CD4-positive, alpha-beta T cell treated with Interferon alpha-2 for 1 hour (primary cell): ENCODE results near the gene MRC2.
"Not testable (repeated sequence)": the region's sequence is repeated elsewhere in the genome, so short reads cannot be mapped to it uniquely, and the experiment has no call there.

Experiments used
- DNase-seq, 2 donors: peaks; one replicate each; pipeline ENCODE4 v3.0.0-alpha.2; 2020 to 2022

The MRC2 gene

GRCh38 chr17:62627219-62627903 lies at the start of gene MRC2:
TSS of gene MRC2 (plus strand) at chr17:62627670. CDS start at chr17:62627803, 133 bp downstream.
- peak in 1 of 2 donors; percentile 12 for DNase-seq

DNA sequence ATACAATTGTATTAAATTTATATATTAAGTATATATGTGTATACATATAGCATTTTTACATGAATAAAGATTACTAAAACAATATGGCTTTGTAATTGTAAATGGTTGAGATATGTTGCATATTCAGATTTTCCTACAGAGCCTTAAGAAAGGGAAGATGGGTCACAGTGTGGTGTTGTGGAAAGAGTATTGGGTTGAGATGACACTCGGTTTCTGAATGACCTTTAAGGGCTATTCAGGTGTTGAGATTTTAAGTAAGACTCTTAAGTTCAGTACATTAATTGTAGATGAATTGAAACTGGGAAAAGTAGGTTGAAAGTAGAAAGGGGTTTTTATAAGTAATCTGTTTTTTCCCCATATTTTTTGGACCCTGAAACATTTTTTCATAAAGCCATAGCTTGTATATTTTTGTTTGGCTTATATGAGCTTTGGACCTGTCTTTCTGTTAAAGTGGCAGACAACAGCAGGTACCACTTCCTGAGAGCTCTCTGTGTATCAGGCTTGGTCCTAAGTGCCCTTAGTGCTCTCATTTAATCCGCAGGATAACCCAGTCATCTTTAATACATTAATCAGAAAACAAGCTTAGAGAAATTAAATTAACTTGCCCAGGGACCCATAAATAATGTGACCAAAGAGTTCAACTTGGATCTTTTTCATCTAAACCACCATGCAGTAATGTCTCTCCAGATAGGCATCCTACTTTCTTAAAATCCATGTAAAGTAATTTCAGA lies 48.5 kb upstream of the MRC2 start:
- DNase-seq: no peak

DNA sequence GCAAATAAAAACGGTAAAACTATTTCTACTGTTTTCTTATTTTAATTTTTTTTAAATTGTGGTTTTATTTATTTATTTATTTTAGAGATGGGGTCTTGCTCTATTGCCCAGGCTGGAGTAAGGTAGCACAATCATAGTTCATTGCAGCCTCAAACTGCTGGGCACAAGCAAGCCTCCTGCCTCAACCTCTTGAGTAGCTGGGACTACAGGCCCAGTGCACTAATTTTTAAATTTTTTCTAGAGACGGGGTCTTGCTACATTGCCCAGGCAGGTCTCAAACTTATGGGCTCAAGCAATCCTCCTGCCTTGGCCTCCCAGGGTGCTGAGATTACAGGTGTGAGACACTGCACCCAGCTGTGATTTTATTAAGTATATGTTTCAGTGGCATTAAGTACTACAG lies 46.5 kb upstream of the MRC2 start:
- DNase-seq: no peak

DNA sequence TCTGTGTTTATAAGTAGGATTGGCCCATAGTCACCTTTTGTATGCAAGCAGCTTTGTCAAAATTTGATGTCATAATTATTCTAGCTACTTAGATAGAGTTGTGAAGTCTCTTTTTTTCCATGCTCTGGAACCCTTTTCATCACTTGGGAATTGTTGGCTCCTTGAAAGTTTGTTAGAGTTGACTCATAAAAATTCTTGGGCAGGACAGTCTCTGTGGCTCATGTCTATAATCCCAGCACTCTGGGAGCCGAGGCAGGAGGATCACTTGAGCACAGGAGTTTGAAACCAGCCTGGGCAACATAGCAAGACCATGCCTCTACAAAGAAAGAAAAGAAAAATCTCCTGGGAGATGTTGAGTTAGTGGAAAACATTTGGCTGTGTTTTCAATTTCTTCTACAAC lies 45.7 kb upstream of the MRC2 start:
- no peak for DNase-seq

DNA sequence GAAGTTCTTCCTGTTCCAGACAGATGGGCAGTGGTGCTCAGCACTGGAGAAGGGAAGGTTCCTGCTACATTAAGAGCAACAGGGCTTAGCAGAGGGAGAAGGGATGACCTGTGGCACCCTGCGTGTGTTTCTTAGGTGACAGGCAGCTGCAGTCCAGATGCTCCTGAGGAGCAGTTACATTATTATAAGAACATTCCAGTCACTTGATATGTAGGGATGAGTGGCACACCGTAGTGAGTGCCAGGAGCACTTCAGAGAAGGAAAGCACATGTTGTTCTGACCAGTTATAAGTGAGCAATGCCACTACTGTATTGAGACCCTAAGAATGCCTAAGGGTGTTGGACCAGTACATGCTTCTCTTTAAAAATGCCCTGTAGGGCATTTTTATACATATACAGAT lies 39.9 kb upstream of the MRC2 start:
- no peak for DNase-seq

- no peak for DNase-seq
Measured at GRCh38 chr17:62588109-62588508, 39.4 kb upstream of the MRC2 start.

DNA sequence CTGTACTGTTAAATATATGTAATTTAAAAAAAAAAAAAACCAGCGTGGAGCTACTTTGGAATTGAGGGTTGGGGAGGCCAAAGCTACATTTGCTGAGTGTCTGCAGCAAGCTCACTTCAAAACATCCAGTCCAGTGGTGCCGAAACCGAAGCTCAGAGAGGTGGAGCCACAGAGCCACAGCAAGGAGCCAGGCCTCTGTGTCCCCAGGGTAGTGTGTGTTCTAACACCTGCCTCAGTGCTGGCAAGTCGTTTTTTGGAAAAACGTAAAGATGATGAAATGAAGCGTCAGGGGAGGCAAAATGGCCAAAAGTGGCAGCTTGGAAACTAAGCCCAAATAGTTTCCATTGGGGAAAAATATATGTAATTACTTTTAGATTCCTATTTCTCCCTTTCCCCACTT lies 36.1 kb upstream of the MRC2 start:
- no peak for DNase-seq

DNA sequence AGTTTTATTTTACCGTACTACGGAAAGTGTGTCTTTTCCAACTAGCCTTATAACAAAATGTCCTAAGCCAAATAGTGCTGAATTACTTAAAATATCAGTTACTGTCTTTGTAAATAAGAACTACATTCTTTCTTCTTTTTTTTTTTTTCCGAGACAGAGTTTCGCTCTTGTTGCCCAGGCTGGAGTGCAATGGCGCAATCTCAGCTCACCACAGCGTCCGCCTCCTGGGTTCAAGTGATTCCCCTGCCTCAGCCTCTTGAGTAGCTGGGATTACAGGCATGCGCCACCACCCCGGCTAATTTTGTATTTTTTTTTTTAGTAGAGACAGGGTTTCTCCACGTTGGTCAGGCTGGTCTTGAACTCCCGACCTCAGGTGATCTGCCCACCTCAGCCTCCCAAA lies 35.6 kb upstream of the MRC2 start:
- not testable (repeated sequence) for DNase-seq

DNA sequence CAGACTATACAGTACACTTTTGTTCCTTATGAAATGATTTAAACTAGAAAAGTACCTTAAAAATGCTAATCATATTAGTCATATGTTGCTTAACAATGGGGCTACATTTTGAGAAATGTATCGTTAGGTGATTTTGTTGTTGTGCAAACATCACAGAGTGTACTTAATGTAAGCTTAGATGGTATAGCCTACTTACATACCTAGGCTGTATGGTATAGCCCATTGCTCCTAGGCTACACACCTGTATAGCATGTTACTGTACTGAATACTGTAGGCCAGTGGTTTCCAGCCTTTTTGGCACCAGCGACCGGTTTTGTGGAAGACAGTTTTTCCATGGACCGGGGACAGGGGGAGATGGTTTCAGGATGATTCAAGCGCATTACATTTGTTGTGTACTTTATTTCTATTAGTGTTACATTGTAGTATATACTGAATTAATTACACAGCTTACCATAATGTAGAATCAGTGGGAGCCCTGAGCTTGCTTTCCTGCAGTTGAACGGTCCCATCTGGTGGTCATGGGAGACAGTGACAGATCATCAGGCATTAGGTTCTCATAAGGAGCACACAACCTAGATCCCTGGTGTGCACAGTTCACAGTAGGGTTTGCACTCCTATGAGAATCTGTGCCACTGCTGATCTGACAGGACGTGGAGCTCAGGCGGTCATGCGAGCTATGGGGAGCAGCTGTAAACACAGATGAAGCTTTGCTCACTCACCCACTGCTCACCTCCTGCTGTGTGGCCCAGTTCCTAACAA lies 35.0 kb upstream of the MRC2 start:
- DNase-seq: no peak

GRCh38 chr17:62595484-62595883 lies 32.0 kb upstream of the MRC2 start:
- DNase-seq: no peak

DNA sequence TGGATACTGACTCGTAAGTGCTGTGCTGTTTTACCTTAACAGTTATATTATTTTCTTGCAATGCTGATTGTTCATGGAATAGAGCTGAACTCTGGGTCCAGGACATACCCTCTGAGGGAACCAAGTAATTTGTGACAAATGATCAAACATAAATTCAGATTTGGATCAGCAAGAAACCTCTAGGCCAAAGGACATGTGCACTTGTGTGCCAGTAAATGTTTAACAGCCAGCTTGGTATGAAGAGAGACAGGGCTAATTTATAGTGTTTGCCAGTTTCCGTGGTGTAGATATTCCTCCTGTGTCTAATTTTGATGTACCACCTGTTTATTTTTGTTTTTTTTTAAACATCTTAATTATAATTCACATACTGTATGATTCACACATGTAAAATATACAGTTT lies 30.8 kb upstream of the MRC2 start:
- DNase-seq: no peak

DNA sequence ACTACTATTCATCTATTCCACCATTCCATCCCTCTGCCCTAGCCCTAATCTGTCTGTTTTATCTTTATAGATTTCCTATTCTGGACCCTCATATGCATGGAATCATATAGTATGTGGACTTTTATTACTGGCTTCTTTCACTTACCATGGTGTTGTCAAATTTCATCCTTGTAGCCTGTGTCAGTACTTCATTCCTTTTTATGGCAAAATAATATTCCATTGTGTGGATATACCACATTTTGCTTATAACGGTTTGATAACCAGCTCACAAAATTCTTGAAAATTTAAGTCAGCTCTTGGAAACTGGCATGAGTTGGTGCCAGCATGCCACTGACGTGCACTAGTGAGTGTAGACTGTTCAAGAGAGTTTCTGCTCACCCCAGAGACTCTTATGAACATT lies 30.3 kb upstream of the MRC2 start:
- DNase-seq: no peak

DNA sequence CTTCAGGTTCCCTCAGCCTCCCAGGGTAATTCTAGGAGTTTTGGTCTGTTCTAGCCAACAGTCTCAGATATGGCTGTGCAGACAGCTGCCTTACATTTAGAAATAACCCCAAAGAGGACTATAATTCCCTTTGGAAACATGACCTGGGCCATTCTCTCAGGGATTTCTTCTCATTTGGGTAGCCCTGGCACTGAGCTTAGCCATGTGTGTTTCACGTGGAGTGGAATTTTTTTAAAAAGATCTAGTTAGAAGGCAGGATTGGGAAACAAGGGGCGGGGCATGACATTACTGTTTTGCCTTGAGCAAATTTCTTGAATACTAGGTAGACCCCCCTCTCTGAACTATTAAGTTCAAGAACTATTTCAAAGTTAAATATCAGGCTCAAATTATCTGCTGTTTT lies 29.6 kb upstream of the MRC2 start:
- DNase-seq: no peak

- DNase-seq: no peak
Measured at GRCh38 chr17:62599964-62600657, 27.4 kb upstream of the MRC2 start.

GRCh38 chr17:62600805-62601204 lies 26.7 kb upstream of the MRC2 start:
- DNase-seq: no peak

DNA sequence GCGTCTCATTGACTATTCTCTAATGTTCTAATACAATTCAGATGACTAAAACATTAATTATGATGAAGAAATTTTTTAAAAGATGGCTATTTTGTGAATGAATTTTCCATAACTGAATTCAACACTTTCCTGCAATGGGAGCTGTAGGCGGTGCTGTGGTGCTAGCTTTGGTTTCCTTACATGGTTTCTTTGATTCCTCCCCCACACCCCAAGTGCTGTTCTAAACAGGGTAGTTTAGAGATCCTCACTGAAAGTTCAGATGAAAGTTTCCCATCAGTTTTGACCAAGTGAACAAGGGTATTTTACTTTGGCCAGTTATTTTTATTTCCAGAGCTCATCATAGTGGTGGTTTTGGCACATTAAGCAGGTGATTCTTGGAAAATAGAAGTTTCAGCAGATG lies 26.0 kb upstream of the MRC2 start:
- no peak for DNase-seq

- DNase-seq: not testable (repeated sequence)
Measured at GRCh38 chr17:62603783-62604182, 23.7 kb upstream of the MRC2 start.

GRCh38 chr17:62605588-62605987 lies 21.9 kb upstream of the MRC2 start:
- no peak for DNase-seq

- peak in 1 of 2 donors; percentile 33 for DNase-seq
Measured at GRCh38 chr17:62611292-62611691, 16.2 kb upstream of the MRC2 start.

DNA sequence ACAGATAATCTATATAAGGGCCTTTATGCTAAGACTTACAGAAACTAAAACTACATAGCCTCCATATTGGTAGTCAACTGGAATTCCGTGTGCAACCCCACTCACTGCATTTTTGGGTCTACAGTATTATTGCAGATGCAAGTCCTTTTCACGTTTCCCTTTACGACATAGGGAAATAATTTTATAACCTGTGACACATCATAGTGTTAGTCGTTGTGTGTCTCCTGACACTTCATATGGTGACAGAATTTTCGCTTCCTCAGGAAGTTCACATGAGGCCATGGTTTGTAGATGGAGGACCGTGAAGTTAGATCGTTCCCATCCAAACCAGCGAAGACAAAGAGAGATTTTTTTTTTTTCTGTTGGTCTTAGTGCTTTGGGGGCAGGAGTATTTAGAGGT lies 15.7 kb upstream of the MRC2 start:
- DNase-seq: peak in 1 of 2 donors; percentile 27

DNA sequence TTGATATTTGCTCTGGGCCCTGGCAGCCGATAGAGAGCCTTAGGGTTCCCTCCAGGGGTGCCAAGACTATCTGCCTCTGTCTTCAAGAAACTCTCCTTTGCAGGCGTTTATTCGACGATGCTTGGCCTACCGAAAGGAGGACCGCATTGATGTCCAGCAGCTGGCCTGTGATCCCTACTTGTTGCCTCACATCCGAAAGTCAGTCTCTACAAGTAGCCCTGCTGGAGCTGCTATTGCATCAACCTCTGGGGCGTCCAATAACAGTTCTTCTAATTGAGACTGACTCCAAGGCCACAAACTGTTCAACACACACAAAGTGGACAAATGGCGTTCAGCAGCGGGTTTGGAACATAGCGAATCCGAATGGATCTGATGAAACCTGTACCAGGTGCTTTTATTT lies 15.2 kb upstream of the MRC2 start:
- DNase-seq: not testable (repeated sequence)

DNA sequence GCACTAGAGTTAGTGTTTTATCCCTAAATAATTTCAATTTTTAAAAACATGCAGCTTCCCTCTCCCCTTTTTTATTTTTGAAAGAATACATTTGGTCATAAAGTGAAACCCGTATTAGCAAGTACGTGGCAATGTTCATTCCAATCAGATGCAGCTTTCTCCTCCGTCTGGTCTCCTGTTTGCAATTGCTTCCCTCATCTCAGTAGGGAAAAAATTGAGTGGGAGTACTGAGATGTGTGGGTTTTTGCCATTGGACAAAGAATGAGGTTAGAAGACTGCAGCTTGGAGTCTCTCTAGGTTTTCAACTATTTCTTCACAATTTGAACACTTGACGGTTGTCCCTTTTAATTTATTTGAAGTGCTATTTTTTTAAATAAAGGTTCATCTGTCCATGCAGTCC lies 14.4 kb upstream of the MRC2 start:
- not testable (repeated sequence) for DNase-seq

DNA sequence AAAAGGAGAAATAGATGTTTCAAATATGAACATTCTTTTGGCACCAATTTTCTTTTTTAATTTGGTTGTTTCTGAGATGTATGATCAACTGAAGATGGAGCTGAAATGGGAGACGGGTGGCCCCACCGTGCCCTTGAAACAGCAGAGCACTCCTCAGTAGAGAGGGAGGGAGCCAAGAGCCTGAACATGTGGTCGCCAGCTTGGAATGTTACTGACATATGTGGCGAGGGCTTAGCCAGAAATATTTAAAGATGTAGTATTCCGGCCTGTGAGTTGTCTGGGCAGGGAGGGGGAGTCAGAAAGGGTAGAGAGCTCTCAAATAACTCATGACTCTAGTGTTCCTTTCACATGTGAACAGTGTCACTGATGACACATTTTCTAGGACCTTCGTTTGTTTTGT lies 13.3 kb upstream of the MRC2 start:
- no peak for DNase-seq
